SKM-1 treated with dmso at 0.1 percent for 144 hours (cell line): Measurements from ENCODE around the gene P2RX5.

Experiments
- DNase-seq: peaks from one replicate; lab custom pipeline; 2025; ENCODE audit not compliant: unreplicated experiment; lab: John Stamatoyannopoulos, UW

Gene P2RX5

DNA sequence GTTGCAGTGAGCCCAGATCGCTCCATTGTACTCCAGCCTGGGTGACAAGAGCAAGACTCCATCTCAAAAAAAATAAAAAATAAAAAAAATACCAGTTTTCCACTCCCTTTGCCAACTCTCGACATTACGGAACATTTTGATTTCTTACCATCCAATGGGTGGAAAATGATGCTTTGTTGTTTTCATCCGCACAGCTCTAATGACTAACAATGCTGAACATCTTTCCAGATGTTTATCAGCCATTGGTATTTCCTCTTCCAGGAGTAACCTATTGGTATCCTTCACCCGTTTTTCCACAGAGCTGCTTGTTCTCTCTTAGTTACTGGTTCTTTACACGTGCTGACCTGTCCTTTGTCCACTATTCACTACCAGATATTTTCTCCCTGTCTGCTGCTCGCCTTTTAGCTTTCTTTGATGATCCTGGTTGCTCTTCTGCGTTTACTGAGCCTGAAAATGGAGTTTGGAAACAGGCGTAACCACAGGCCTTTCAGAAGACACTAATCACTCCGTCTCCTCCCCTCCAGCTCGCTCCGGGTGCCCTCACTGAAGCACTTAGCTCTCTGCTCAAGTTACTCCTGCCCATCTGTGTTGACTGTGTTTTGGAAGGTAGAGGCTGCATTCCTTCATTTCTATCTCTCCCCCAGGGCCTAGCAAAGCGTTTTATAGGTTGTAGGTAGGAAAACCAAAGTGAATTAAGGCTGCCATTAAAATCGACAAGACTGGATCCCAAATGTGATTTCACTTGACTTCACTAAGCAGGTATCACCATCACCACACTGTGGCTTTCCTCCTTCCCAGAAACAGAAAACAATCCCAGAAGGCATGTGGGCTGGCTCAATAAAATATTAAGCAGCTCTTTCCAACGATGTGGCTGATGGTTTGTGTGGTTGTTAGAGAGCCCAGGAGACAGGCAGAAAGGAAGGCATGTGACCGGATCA lies 68.9 kb downstream of the P2RX5 start:
- no peak for DNase-seq
